ENCODE data around the gene KLHL5.

Gene KLHL5

DNA sequence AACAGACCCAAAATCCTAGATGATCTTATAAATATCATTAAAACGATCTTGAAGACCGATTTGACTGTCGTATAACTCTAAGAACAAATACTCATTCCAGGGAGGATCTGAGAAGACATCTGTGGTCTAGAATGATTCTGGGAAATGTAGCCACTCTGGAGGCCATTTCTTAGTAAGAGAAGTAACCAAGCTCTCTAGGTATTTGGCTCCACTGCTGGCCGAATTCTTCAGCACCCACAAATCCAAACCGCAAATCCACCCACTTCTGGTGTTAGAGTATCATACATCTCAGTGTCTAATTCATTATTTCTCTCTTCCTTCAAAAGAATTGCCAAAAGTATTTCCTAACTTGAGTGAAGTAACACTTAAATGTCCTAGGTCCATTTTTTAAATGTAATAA lies 23.9 kb downstream of the KLHL5 start:
- no peaks in the 10 kb centered on the region for H3K9me2 ChIP-seq (replicated peaks; ENCODE audit: control insufficient read depth, low read length)
- H3K9me3 ChIP-seq (ENCODE audit: control insufficient read depth, insufficient read depth, low read length): no peaks in the 10 kb centered on the region
- peaks cover 54% of the 10 kb centered on the region for H3K36me3 ChIP-seq (ENCODE audit: control insufficient read depth, low read length)
- H3F3A ChIP-seq (ENCODE audit: control insufficient read depth, insufficient read depth): 0 out of 2 replicates have a peak, but pooled peaks cover 3% of the 10 kb centered on the region
- no peak overlapping the region for H3K27ac ChIP-seq (ENCODE audit: low read depth, low read length)
- no peaks in the 10 kb centered on the region for H3K79me2 ChIP-seq (ENCODE audit: control insufficient read depth, low read length)
- no peaks in the 10 kb centered on the region for H3K27me3 ChIP-seq (ENCODE audit: control insufficient read depth, low read length)
- H3K4me2 ChIP-seq (ENCODE audit: low read length): no peak overlapping the region
- H3K4me3 ChIP-seq (ENCODE audit: low read length): no peak overlapping the region
- no peaks in the 10 kb centered on the region for H4K20me1 ChIP-seq (ENCODE audit: control insufficient read depth, insufficient read depth, low read depth, low read length)
- no peaks in the 10 kb centered on the region for H3K4me1 ChIP-seq (ENCODE audit: control insufficient read depth, low read length)
- TF ChIP-seq, protein P1, sequence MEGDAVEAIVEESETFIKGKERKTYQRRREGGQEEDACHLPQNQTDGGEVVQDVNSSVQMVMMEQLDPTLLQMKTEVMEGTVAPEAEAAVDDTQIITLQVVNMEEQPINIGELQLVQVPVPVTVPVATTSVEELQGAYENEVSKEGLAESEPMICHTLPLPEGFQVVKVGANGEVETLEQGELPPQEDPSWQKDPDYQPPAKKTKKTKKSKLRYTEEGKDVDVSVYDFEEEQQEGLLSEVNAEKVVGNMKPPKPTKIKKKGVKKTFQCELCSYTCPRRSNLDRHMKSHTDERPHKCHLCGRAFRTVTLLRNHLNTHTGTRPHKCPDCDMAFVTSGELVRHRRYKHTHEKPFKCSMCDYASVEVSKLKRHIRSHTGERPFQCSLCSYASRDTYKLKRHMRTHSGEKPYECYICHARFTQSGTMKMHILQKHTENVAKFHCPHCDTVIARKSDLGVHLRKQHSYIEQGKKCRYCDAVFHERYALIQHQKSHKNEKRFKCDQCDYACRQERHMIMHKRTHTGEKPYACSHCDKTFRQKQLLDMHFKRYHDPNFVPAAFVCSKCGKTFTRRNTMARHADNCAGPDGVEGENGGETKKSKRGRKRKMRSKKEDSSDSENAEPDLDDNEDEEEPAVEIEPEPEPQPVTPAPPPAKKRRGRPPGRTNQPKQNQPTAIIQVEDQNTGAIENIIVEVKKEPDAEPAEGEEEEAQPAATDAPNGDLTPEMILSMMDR (IDR thresholded peaks at IDR 0.05; ENCODE audit: low read depth, low read length, poor library complexity, severe bottlenecking): no peak
- no peak for TF ChIP-seq EZH2phosphoT487 (IDR thresholded peaks at IDR 0.05; ENCODE audit: borderline replicate concordance, low read length)

DNA sequence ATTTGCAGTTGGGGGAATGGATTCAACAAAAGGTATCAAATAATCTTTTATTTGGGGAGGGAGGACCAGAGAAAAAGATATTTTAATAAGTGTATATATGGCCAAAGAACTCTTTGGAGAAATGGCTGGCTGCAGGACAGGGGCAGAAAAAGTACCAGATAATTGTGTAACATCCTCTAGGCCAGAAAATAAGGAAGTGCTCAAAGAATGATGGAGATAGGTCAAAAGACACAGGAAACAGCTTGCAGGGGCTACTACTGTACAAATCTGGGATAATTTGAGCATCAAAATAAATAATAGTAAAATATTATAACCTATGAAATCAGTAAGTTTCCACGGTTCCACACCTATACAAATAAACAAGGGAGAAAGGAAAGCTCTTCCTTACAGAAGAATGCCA lies 34.8 kb downstream of the KLHL5 start:
- Histone ChIP-seq H3K4me2 (ENCODE audit: low read length) (no peak overlapping the region), H3K4me1 (ENCODE audit: control insufficient read depth, low read length) (peaks cover 5% of the 10 kb centered on the region), H3K4me3 (ENCODE audit: low read length) (no peak overlapping the region), H3K9me2 (replicated peaks; ENCODE audit: control insufficient read depth, low read length) (no peaks in the 10 kb centered on the region), H3K79me2 (ENCODE audit: control insufficient read depth, low read length) (no peaks in the 10 kb centered on the region), H4K20me1 (ENCODE audit: control insufficient read depth, insufficient read depth, low read depth, low read length) (no peaks in the 10 kb centered on the region), H3K27me3 (ENCODE audit: control insufficient read depth, low read length) (no peaks in the 10 kb centered on the region), H3K9me3 (ENCODE audit: control insufficient read depth, insufficient read depth, low read length) (no peaks in the 10 kb centered on the region), H3K36me3 (ENCODE audit: control insufficient read depth, low read length) (peaks cover 21% of the 10 kb centered on the region), H3F3A (ENCODE audit: control insufficient read depth, insufficient read depth) (peaks cover 4% of the 10 kb centered on the region; the same call in 1 of the 2 replicates), H3K27ac (ENCODE audit: low read depth, low read length) (no peak overlapping the region)
- no peak for TF ChIP-seq EZH2phosphoT487 (IDR thresholded peaks at IDR 0.05; ENCODE audit: borderline replicate concordance, low read length)
- TF ChIP-seq, protein P1 (IDR thresholded peaks at IDR 0.05; ENCODE audit: low read depth, low read length, poor library complexity, severe bottlenecking): no peak

DNA sequence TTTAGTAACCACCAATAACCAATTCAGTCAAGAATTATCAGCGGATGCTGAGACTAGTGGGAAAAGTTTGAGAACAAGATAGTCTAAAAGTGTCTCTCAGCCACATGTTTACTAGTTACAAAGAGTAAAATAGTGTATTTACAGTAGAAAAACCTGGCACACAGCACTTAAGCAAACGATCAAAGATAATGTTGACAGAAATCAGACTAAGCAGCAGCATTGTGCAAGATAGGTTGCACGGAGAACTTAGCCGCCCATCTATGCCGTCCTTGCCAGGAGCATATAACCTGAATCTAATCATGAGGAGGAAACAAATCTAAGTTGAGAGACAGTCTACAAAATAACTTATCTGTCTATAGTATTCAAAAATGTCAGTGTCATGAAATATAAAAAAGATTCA lies 35.3 kb downstream of the KLHL5 start:
- Histone ChIP-seq H4K20me1 (ENCODE audit: control insufficient read depth, insufficient read depth, low read depth, low read length) (no peaks in the 10 kb centered on the region), H3K4me2 (ENCODE audit: low read length) (no peak overlapping the region), H3K27me3 (ENCODE audit: control insufficient read depth, low read length) (no peaks in the 10 kb centered on the region), H3K27ac (ENCODE audit: low read depth, low read length) (no peak overlapping the region), H3K79me2 (ENCODE audit: control insufficient read depth, low read length) (no peaks in the 10 kb centered on the region), H3F3A (ENCODE audit: control insufficient read depth, insufficient read depth) (peaks cover 4% of the 10 kb centered on the region; the same call in 1 of the 2 replicates), H3K4me1 (ENCODE audit: control insufficient read depth, low read length) (peaks cover 5% of the 10 kb centered on the region), H3K4me3 (ENCODE audit: low read length) (no peak overlapping the region), H3K9me3 (ENCODE audit: control insufficient read depth, insufficient read depth, low read length) (no peaks in the 10 kb centered on the region), H3K9me2 (replicated peaks; ENCODE audit: control insufficient read depth, low read length) (no peaks in the 10 kb centered on the region), H3K36me3 (ENCODE audit: control insufficient read depth, low read length) (peaks cover 21% of the 10 kb centered on the region)
- no peak for TF ChIP-seq EZH2phosphoT487 (IDR thresholded peaks at IDR 0.05; ENCODE audit: borderline replicate concordance, low read length)
- TF ChIP-seq, protein P1 (IDR thresholded peaks at IDR 0.05; ENCODE audit: low read depth, low read length, poor library complexity, severe bottlenecking): no peak
